HG03139 (cell line): ENCODE data around the gene CCDC159.
"Not testable (repeated sequence)": the region's sequence is repeated elsewhere in the genome, so short reads cannot be mapped to it uniquely, and the experiment has no call there.

Experiments used
- ATAC-seq: cut with Tn5 transposase; IDR thresholded peaks from one replicate; pipeline ENCODE4 v1.9.1; 2021; ENCODE audit not compliant: unreplicated experiment

The CCDC159 gene

GRCh38 chr19:11338121-11338520 lies 8.2 kb upstream of the CCDC159 start:
- ATAC-seq, result no peak

- ATAC-seq, result no peak
These were observed 7.6 kb upstream of the CCDC159 start for GRCh38 chr19:11338569-11339253.

GRCh38 chr19:11339254-11340098 lies 6.8 kb upstream of the CCDC159 start, which contains the start of gene RAB3D:
Gene RAB3D, minus strand, starts transcription at chr19:11339657. Its CDS starts 2,258 bp downstream, at chr19:11337399.
- no peak for ATAC-seq

- ATAC-seq, result not testable (repeated sequence)
These were observed 6.2 kb upstream of the CCDC159 start for GRCh38 chr19:11340099-11340467.

GRCh38 chr19:11342429-11342828 lies 3.9 kb upstream of the CCDC159 start:
- ATAC-seq, result no peak

- no peak for ATAC-seq
These were observed 1.1 kb upstream of the CCDC159 start for GRCh38 chr19:11345122-11345803.

GRCh38 chr19:11347546-11348039 lies 1.3 kb downstream of the CCDC159 start:
- ATAC-seq, result no peak

GRCh38 chr19:11349171-11349570 lies 2.9 kb downstream of the CCDC159 start:
- ATAC-seq, result no peak

GRCh38 chr19:11354102-11354501 lies 7.8 kb downstream of the CCDC159 start:
- not testable (repeated sequence) for ATAC-seq

- ATAC-seq, result no peak
These were observed 9.1 kb downstream of the CCDC159 start, which contains the start of gene PLPPR2 for GRCh38 chr19:11355160-11356073. Gene PLPPR2, plus strand, starts transcription at chr19:11355432. Its CDS starts 2,242 bp downstream, at chr19:11357674.

- no peak for ATAC-seq
These were observed 9.7 kb downstream of the CCDC159 start for GRCh38 chr19:11356074-11356397.

GRCh38 chr19:11356676-11357550 lies 10.6 kb downstream of the CCDC159 start:
- no peak for ATAC-seq

- no peak for ATAC-seq
These were observed 13.1 kb downstream of the CCDC159 start for GRCh38 chr19:11359421-11359820.

- no peak for ATAC-seq
These were observed 14.9 kb downstream of the CCDC159 start for GRCh38 chr19:11361037-11361770.

GRCh38 chr19:11361771-11362731 lies 15.7 kb downstream of the CCDC159 start:
- no peak for ATAC-seq

GRCh38 chr19:11363881-11364280 lies 17.6 kb downstream of the CCDC159 start:
- no peak for ATAC-seq

- no peak for ATAC-seq
These were observed 18.1 kb downstream of the CCDC159 start for GRCh38 chr19:11364296-11364904.
